ENCODE results near the gene GATAD1. TPM values are rescaled to one million over a fixed set of nuclear protein-coding genes. Genes with fewer than 3 reads are reported as not detected.

The GATAD1 gene
- total and polyA plus RNA-seq, 2 experiments from 2014 or later, result 15.4 to 30.8 TPM

- H3K9me3 Mint-ChIP-seq, result no peaks in the 10 kb centered on the region
- DNase-seq (ENCODE audit: low spot score) (no peak), ATAC-seq (no peak)
- Histone ChIP-seq H3K27me3 (ENCODE audit: insufficient read depth) (no peaks in the 10 kb centered on the region), H3K4me3 (no peak overlapping the region), H3K4me2 (peak overlapping the region; percentile 77), H4K20me1 (replicated peaks; ENCODE audit: insufficient read depth) (no peaks in the 10 kb centered on the region), H3K9me2 (ENCODE audit: insufficient read depth) (no peaks in the 10 kb centered on the region), H3K79me2 (replicated peaks; ENCODE audit: insufficient read depth) (no peaks in the 10 kb centered on the region), H3K36me3 (ENCODE audit: insufficient read depth) (no peaks in the 10 kb centered on the region), H3F3A (replicated peaks; ENCODE audit: low read depth) (no peaks in the 10 kb centered on the region), H3K4me1 (ENCODE audit: insufficient read depth) (peaks cover 6% of the 10 kb centered on the region), H3K27ac (ENCODE audit: low read depth) (no peak overlapping the region), H2AFZ (peak overlapping the region; percentile 94)
- H3K36me3 Mint-ChIP-seq (ENCODE audit: low read depth), result no peaks in the 10 kb centered on the region
- H3K4me3 Mint-ChIP-seq, result peak overlapping the region; percentile 1; the same call in 1 of the 3 replicates
- TF ChIP-seq ZNF331 (CRISPR knock-in tag; IDR thresholded peaks at IDR 0.05; ENCODE audit: low read depth) (no peak), EZH2phosphoT487 (IDR thresholded peaks at IDR 0.05; ENCODE audit: unreplicated experiment) (no peak), STAT1 (IDR thresholded peaks at IDR 0.05; ENCODE audit: unreplicated experiment) (no peak), ETS1 (IDR thresholded peaks at IDR 0.05) (no peak), ZNF114 (CRISPR knock-in tag; IDR thresholded peaks at IDR 0.05) (no peak), REST (IDR thresholded peaks at IDR 0.05; ENCODE audit: unreplicated experiment) (no peak), JUNB (IDR thresholded peaks at IDR 0.05; ENCODE audit: unreplicated experiment) (no peak), CREB1 (CRISPR knock-in tag; IDR thresholded peaks at IDR 0.05; ENCODE audit: low read depth) (no peak), POLR2AphosphoS5 (IDR thresholded peaks at IDR 0.05; ENCODE audit: low read depth) (no peak)
- peaks cover 16% of the 10 kb centered on the region for H3K4me1 Mint-ChIP-seq
- H3K27me3 Mint-ChIP-seq (ENCODE audit: insufficient read depth, low read depth, poor library complexity), result peaks cover 9% of the 10 kb centered on the region
- H3K27ac Mint-ChIP-seq, result no peak overlapping the region
Observed at GRCh38 chr7:92423710-92424131, 23.6 kb upstream of the GATAD1 start.

- H3K9me2 ChIP-seq (ENCODE audit: insufficient read depth), result no peaks in the 10 kb centered on the region
- H4K20me1 ChIP-seq (replicated peaks; ENCODE audit: insufficient read depth), result no peaks in the 10 kb centered on the region
- H3K27ac Mint-ChIP-seq, result no peak overlapping the region
- H3K79me2 ChIP-seq (replicated peaks; ENCODE audit: insufficient read depth), result no peaks in the 10 kb centered on the region
- H3K27me3 ChIP-seq (ENCODE audit: insufficient read depth), result no peaks in the 10 kb centered on the region
- H3K36me3 ChIP-seq (ENCODE audit: insufficient read depth), result no peaks in the 10 kb centered on the region
- no peaks in the 10 kb centered on the region for H3F3A ChIP-seq (replicated peaks; ENCODE audit: low read depth)
- H3K27me3 Mint-ChIP-seq (ENCODE audit: insufficient read depth, low read depth, poor library complexity), result peaks cover 9% of the 10 kb centered on the region
- no peak overlapping the region for H3K27ac ChIP-seq (ENCODE audit: low read depth)
- peak overlapping the region; percentile 84 for H2AFZ ChIP-seq
- DNase-seq (ENCODE audit: low spot score), result peak; percentile 62
- H3K4me1 Mint-ChIP-seq, result peaks cover 16% of the 10 kb centered on the region
- TF ChIP-seq CTCF (conservative IDR thresholded peaks at IDR 0.05; ENCODE audit: low read depth in 2 of 2) (peak; percentile 32 to 56; a peak in 3 of 4 replicates), ZNF331 (CRISPR knock-in tag; IDR thresholded peaks at IDR 0.05; ENCODE audit: low read depth) (no peak)
- H3K4me3 ChIP-seq, result no peak overlapping the region
- H3K4me2 ChIP-seq, result no peak overlapping the region
- no peaks in the 10 kb centered on the region for H3K9me3 Mint-ChIP-seq
- H3K4me3 Mint-ChIP-seq, result no peak overlapping the region
- peak; percentile 64 for ATAC-seq
- no peaks in the 10 kb centered on the region for H3K36me3 Mint-ChIP-seq (ENCODE audit: low read depth)
- peaks cover 6% of the 10 kb centered on the region for H3K4me1 ChIP-seq (ENCODE audit: insufficient read depth)
Observed at GRCh38 chr7:92425311-92425947, 21.9 kb upstream of the GATAD1 start.

All from GM23338 (cell line).